Naive thymus-derived CD4-positive, alpha-beta T cell (primary cell): Measurements from ENCODE around the gene LCLAT1. TPM values are rescaled to one million over a fixed set of nuclear protein-coding genes. Genes with fewer than 3 reads are reported as not detected.

Experiments
- ATAC-seq: fragments of 150-1000 bp; cut with Tn5 transposase; 2 replicates; pipeline ENCODE4 v1.10.0; 2021; ENCODE audit warnings: mild to moderate bottlenecking, moderate library complexity
- CTCF ChIA-PET: fragments of 350-600 bp; sonication (Branson Sonifier 250); formaldehyde crosslinking; loops from one replicate; lab custom pipeline; 2021; ENCODE audit warnings: antibody characterized with exemption; lab: Charles Lee
- POLR2A ChIA-PET: fragments of 350-600 bp; sonication (Branson Sonifier 250); formaldehyde crosslinking; loops from one replicate; lab custom pipeline; 2021; ENCODE audit warnings: antibody characterized with exemption, inconsistent platforms; lab: Charles Lee
- DNase-seq, 9 donors: peaks; one replicate each; pipeline versions ENCODE4 v3.0.0 to v3.0.0-alpha.2; 2020 to 2022; ENCODE audit warnings: mixed read lengths in 1 of 9
- H3K27ac ChIP-seq: one replicate; pipeline ENCODE4 v1.7.0; 2013; ENCODE audit warnings: mild to moderate bottlenecking, low read depth, low read length, moderate library complexity
- H3K27me3 ChIP-seq, 2 donors: one replicate each; pipeline ENCODE4 v1.7.0; 2013; ENCODE audit warnings: low read length in 2 of 2, mild to moderate bottlenecking in 2 of 2, moderate library complexity in 2 of 2; ENCODE audit not compliant: control insufficient read depth in 2 of 2, insufficient read depth in 2 of 2
- H3K36me3 ChIP-seq, 3 experiments: 1 replicate in 2 of 3; 2 replicates in 1 of 3; pipeline ENCODE4 v1.7.0; 2013; ENCODE audit warnings: low read length in 3 of 3, mild to moderate bottlenecking in 3 of 3, moderate library complexity in 1 of 3; ENCODE audit not compliant: insufficient read depth in 3 of 3, control insufficient read depth in 2 of 3
- H3K4me1 ChIP-seq, 2 donors: one replicate each; pipeline ENCODE4 v1.7.0; 2013; ENCODE audit warnings: low read length in 2 of 2, mild to moderate bottlenecking in 2 of 2, moderate library complexity in 1 of 2; ENCODE audit not compliant: control insufficient read depth in 2 of 2, insufficient read depth in 2 of 2
- H3K4me3 ChIP-seq: 2 replicates; pipeline ENCODE4 v1.7.0; 2013; ENCODE audit warnings: mild to moderate bottlenecking, low read length
- H3K9me3 ChIP-seq, 3 experiments: 1 replicate in 2 of 3; 2 replicates in 1 of 3; pipeline ENCODE4 v1.7.0; 2013; ENCODE audit warnings: low read length in 3 of 3; ENCODE audit not compliant: control insufficient read depth in 2 of 3
- H3K27ac Mint-ChIP-seq, 9 donors: one replicate each; pipeline ENCODE4 v1.8.0; 2020 to 2022; ENCODE audit warnings: mixed read lengths in 9 of 9, mild to moderate bottlenecking in 8 of 9, moderate library complexity in 5 of 9, inconsistent platforms in 2 of 9
- H3K27me3 Mint-ChIP-seq, 5 donors: one replicate each; pipeline ENCODE4 v1.8.0; 2021 to 2022; ENCODE audit warnings: mixed read lengths in 5 of 5, mild to moderate bottlenecking in 1 of 5
- H3K36me3 Mint-ChIP-seq, 5 donors: one replicate each; pipeline ENCODE4 v1.8.0; 2020 to 2022; ENCODE audit warnings: mixed read lengths in 5 of 5, mild to moderate bottlenecking in 3 of 5, inconsistent platforms in 1 of 5
- H3K4me1 Mint-ChIP-seq, 7 donors: one replicate each; pipeline ENCODE4 v1.8.0; 2020 to 2022; ENCODE audit warnings: mixed read lengths in 7 of 7, mild to moderate bottlenecking in 3 of 7, inconsistent platforms in 1 of 7
- H3K4me3 Mint-ChIP-seq, 10 donors: one replicate each; pipeline ENCODE4 v1.8.0; 2020 to 2022; ENCODE audit warnings: mild to moderate bottlenecking in 10 of 10, mixed read lengths in 10 of 10, moderate library complexity in 6 of 10, inconsistent platforms in 2 of 10
- H3K9me3 Mint-ChIP-seq, 11 donors: one replicate each; pipeline ENCODE4 v1.8.0; 2020 to 2022; ENCODE audit warnings: mixed read lengths in 11 of 11, mild to moderate bottlenecking in 4 of 11, inconsistent platforms in 1 of 11, moderate library complexity in 1 of 11
- intact Hi-C, 2 donors: fragments of 100-400 bp; cut with micrococcal nuclease; formaldehyde crosslinking; loops; one replicate each; pipeline ENCODE4 v1.15.1; 2023
- polyA plus RNA-seq, 2 donors: library from polyadenylated mRNA; unstranded; fragments of 300-500 nt; fragmentation: Illumina TruSeq; gene quantifications; one replicate each; pipeline ENCODE4 v1.2.3, GENCODE V29; 2021
- total RNA-seq, 6 experiments: library from RNA in 5 of 6; stranded (reverse) in 5 of 6; gene quantifications; 1 replicate in 5 of 6; 2 replicates in 1 of 6; pipeline ENCODE4 v1.2.3 and lab custom pipeline; 2021 to 2026

Gene LCLAT1
- total and polyA plus RNA-seq, 7 experiments from 2014 or later: 16.2 to 37.6 (median 22.2) TPM

DNA sequence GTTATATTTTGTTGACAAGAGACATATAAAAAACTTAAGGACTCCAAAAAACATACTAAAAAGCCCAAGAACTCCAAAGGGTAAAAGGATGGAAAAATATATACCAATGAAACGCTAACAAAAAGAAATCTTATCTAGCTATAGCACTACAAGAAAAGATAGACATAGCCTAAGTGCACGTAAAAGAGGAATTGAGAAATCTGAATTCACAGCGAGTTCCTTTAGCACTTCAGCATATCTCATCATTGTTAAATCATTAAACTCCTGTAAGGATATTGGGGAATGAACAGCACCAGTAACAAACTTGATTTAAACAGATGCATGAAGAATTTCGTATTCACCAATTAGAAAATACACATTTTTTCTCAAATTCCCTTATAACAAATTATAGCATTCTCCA, 226.1 kb downstream of the LCLAT1 start:
- H3K4me3 Mint-ChIP-seq: no peak overlapping the region
- H3K9me3 Mint-ChIP-seq: peaks cover 7 to 31% (median 17%) of the 10 kb centered on the region in 11 donors
- Histone ChIP-seq H3K9me3 (peaks cover 0 to 15% (median 0%) of the 10 kb centered on the region in 3 experiments), H3K4me1 (no peaks in the 10 kb centered on the region), H3K27ac (no peak overlapping the region), H3K36me3 (no peaks in the 10 kb centered on the region), H3K4me3 (no peak overlapping the region), H3K27me3 (no peaks in the 10 kb centered on the region)
- ChIA-PET POLR2A (no interaction called here), CTCF (no interaction called here)
- peaks cover 0 to 8% (median 0%) of the 10 kb centered on the region in 5 donors for H3K36me3 Mint-ChIP-seq
- ATAC-seq: no peak
- H3K4me1 Mint-ChIP-seq: no peaks in the 10 kb centered on the region
- H3K27ac Mint-ChIP-seq: no peak overlapping the region
- peaks cover 4 to 36% (median 5%) of the 10 kb centered on the region in 5 donors for H3K27me3 Mint-ChIP-seq
- no peak for DNase-seq
- intact Hi-C loops: no loop called here

DNA sequence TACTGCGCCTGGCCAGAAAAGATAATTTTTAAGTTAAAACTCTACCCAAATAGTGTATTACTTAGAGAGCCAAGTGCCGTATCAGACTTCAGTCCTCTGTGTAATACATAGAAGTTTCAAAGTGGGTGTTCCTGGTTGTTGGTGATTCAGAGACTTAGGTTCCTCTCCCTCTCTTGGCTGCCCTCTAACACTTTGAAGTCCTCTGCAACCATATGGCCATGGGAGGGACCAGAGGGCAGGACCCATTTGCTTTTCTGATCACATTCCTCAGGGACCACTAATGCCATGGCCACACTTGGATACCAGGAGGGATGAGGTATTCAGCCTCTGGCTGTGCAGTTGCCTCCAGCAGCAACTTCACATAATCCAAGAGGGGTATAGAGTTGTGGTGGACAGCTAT, 228.7 kb downstream of the LCLAT1 start:
- peak in 1 of 9 donors; percentile 4 for DNase-seq
- H3K4me3 ChIP-seq: no peak overlapping the region
- no peak overlapping the region for H3K27ac Mint-ChIP-seq

DNA sequence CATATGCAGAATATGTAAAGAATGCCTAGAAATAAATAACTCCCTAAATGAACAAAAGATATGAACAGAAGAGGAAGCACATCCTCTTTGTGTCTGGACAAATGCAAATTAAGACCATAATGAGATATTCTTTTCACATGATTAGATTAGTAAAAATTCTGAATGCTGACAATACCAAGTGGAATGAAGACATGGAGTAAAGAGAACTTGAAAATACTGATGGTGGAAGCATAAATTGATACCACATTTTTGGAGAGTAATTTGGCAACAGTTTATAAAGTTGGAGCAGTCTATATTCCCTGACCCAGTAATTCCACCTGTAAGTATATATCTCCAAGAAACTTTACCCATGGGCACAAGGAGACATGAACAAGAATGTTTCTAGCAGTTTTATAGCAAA, 230.2 kb downstream of the LCLAT1 start:
- no peak overlapping the region for H3K4me3 ChIP-seq
- CTCF ChIA-PET: no interaction called here
- no peaks in the 10 kb centered on the region for H3K36me3 ChIP-seq
- intact Hi-C loops: no loop called here
- Mint-ChIP-seq H3K9me3 (peaks cover 0 to 3% (median 0%) of the 10 kb centered on the region in 11 donors), H3K4me3 (no peak overlapping the region), H3K4me1 (peaks cover 0 to 4% (median 0%) of the 10 kb centered on the region in 7 donors), H3K27me3 (peaks cover 4 to 22% (median 4%) of the 10 kb centered on the region in 5 donors), H3K27ac (no peak overlapping the region), H3K36me3 (no peaks in the 10 kb centered on the region)
- H3K9me3 ChIP-seq: no peaks in the 10 kb centered on the region
- ATAC-seq (no peak), DNase-seq (no peak)
- no peaks in the 10 kb centered on the region for H3K4me1 ChIP-seq
- no peak overlapping the region for H3K27ac ChIP-seq
- POLR2A ChIA-PET: no interaction called here
- no peaks in the 10 kb centered on the region for H3K27me3 ChIP-seq

More for the DNA sequence above, 228.7 kb downstream of the LCLAT1 start:
- peaks cover 0 to 4% (median 0%) of the 10 kb centered on the region in 7 donors for H3K4me1 Mint-ChIP-seq
- no peaks in the 10 kb centered on the region for H3K9me3 ChIP-seq
- CTCF ChIA-PET: no interaction called here
- no peaks in the 10 kb centered on the region for H3K36me3 Mint-ChIP-seq
- H3K27me3 ChIP-seq: no peaks in the 10 kb centered on the region
- H3K9me3 Mint-ChIP-seq: peaks cover 0 to 6% (median 1%) of the 10 kb centered on the region in 11 donors
- POLR2A ChIA-PET: no interaction called here
- no peak for ATAC-seq
- H3K27ac ChIP-seq: no peak overlapping the region
- peaks cover 4 to 22% (median 5%) of the 10 kb centered on the region in 5 donors for H3K27me3 Mint-ChIP-seq
- no peak overlapping the region for H3K4me3 Mint-ChIP-seq
- intact Hi-C loops: no loop called here
- H3K4me1 ChIP-seq: no peaks in the 10 kb centered on the region
- H3K36me3 ChIP-seq: no peaks in the 10 kb centered on the region

DNA sequence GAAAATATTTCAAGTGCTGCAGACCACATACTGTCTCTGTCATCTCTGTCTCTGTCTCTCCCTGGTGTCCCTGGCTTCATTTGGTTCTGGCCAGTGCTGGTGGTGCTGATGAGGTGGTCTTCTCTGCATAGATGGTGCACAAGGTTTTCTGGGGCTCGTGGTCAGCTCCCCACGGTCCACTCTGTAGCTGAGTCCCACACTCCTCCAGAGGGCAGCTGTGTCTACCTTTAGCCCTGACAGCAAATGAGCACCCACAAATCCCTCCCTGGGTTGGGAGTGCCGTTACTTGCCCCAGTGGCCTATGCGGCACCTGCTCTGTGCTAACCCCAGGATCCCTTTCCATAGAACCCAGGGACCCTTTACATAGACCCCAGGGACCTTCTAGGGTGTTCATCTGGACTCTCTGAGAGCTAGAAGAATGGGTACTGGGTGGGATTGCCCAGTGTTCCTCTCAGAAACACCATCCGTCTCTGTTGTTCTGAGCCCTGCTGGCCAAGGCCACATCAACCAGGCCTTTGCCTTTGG, 230.9 kb downstream of the LCLAT1 start:
- H3K4me1 Mint-ChIP-seq: peaks cover 0 to 4% (median 0%) of the 10 kb centered on the region in 7 donors
- no peak overlapping the region for H3K4me3 Mint-ChIP-seq
- Histone ChIP-seq H3K27ac (no peak overlapping the region), H3K4me1 (no peaks in the 10 kb centered on the region), H3K27me3 (no peaks in the 10 kb centered on the region), H3K4me3 (no peak overlapping the region), H3K9me3 (no peaks in the 10 kb centered on the region), H3K36me3 (no peaks in the 10 kb centered on the region)
- no peaks in the 10 kb centered on the region for H3K36me3 Mint-ChIP-seq
- peaks cover 0 to 16% (median 0%) of the 10 kb centered on the region in 5 donors for H3K27me3 Mint-ChIP-seq
- POLR2A ChIA-PET: interaction anchor here (0.7 kb wide), 1 partner anchor 485 kb away, joined by 3 read pairs; no protein-coding TSS in a partner anchor
- CTCF ChIA-PET: no interaction called here
- intact Hi-C loops: no loop called here
- no peak for ATAC-seq
- peak in 1 of 9 donors; percentile 8 for DNase-seq
- peaks cover 0 to 3% (median 0%) of the 10 kb centered on the region in 11 donors for H3K9me3 Mint-ChIP-seq
- peak overlapping the region in 1 of 9 donors; percentile 85 for H3K27ac Mint-ChIP-seq

DNA sequence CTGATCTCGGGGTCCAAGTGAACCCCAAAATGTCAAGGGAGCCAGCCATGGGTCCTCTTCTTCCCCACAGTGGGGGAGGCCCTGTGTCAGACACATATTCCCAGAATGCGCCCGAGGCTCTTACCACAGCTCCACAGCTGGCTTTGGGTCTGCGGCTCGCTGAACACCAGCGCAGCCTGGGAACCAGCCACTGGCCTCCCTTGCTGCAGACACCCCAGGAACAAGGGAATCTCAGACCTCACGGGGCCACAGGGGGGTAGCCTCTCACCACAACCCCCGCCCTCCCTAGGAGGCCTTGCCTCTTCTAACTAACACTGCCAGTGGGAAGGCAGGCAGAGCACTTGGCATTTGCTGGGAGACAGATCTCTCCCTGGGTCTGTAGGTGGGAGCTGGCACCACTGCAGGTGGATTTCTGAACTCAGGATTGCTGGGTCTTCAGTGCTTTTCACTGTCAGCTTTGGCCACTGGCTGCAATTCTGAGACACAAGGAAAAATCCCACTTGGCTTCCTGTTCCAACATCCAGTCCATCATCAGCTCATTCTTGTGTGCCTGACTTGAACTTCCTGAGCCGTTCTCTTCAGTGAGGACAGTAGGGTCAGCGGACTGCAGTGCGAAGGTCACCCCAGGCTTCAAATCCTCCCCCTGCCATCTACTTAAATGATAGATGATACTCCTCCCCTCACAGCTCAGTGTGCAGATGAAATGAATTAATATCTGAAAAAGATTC, 231.5 kb downstream of the LCLAT1 start:
- H3K4me1 Mint-ChIP-seq: peaks cover 0 to 4% (median 0%) of the 10 kb centered on the region in 7 donors
- CTCF ChIA-PET: no interaction called here

DNA sequence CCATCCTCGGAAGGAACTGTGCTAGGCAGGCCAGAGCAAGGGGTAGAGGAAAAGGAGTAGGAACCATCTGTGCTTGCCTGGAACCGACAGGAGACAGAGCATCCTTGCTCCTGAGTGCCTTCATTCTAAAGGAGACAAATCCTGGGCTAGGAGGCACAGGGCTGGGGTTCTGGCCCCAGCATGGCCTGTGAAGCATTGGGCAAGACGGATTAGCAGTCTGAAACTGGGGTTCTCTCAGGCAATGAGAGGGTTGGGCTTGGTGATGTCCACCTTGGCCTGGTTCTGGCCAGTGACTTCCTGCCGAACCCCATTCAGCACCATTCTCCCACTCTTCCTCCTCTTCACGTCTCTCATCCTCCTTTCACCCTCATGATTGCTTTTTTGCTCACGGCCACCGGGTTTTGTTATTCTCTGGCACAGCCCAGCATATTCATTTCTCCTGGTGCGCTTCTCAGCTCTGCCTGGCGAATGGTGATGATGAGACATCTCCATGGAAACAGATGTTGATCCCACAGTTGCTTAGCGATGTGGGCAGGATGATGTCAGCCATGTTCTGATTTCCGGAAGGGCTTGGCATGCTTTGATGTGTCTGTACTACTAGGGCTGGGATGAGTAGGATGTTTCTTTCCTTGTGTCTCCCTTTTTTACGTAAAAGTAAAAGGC, 232.5 kb downstream of the LCLAT1 start:
- Mint-ChIP-seq H3K4me3 (no peak overlapping the region), H3K27ac (no peak overlapping the region), H3K27me3 (peaks cover 0 to 5% (median 0%) of the 10 kb centered on the region in 5 donors), H3K9me3 (peaks cover 0 to 3% (median 0%) of the 10 kb centered on the region in 11 donors), H3K4me1 (peaks cover 0 to 4% (median 0%) of the 10 kb centered on the region in 7 donors), H3K36me3 (no peaks in the 10 kb centered on the region)
- no peaks in the 10 kb centered on the region for H3K27me3 ChIP-seq
- ChIA-PET CTCF (no interaction called here), POLR2A (no interaction called here)
- no peak overlapping the region for H3K27ac ChIP-seq
- H3K4me3 ChIP-seq: no peak overlapping the region
- no peak for ATAC-seq
- H3K4me1 ChIP-seq: no peaks in the 10 kb centered on the region
- no peaks in the 10 kb centered on the region for H3K9me3 ChIP-seq
- peak in 1 of 9 donors; percentile 14 for DNase-seq
- no peaks in the 10 kb centered on the region for H3K36me3 ChIP-seq
- intact Hi-C loops: no loop called here

More for the DNA sequence above, 231.5 kb downstream of the LCLAT1 start:
- POLR2A ChIA-PET: interaction anchor here (0.7 kb wide), 1 partner anchor 486 kb away, joined by 3 read pairs; no protein-coding TSS in a partner anchor
- Histone ChIP-seq H3K36me3 (no peaks in the 10 kb centered on the region), H3K27me3 (no peaks in the 10 kb centered on the region), H3K27ac (no peak overlapping the region), H3K9me3 (no peaks in the 10 kb centered on the region), H3K4me1 (no peaks in the 10 kb centered on the region), H3K4me3 (no peak overlapping the region)
- ATAC-seq (no peak), DNase-seq (peak in 1 of 9 donors; percentile 10)
- no peak overlapping the region for H3K4me3 Mint-ChIP-seq
- no peaks in the 10 kb centered on the region for H3K36me3 Mint-ChIP-seq
- intact Hi-C loops: no loop called here
- H3K27me3 Mint-ChIP-seq: peaks cover 0 to 10% (median 0%) of the 10 kb centered on the region in 5 donors
- no peak overlapping the region for H3K27ac Mint-ChIP-seq
- peaks cover 0 to 3% (median 0%) of the 10 kb centered on the region in 11 donors for H3K9me3 Mint-ChIP-seq
